ENCODE data around the gene MZT2B.
A peak's percentile ranks its signal among the peaks of the same experiment; 100 is the strongest.
"Not testable (repeated sequence)": the region's sequence is repeated elsewhere in the genome, so short reads cannot be mapped to it uniquely, and the experiment has no call there.

Gene MZT2B

DNA sequence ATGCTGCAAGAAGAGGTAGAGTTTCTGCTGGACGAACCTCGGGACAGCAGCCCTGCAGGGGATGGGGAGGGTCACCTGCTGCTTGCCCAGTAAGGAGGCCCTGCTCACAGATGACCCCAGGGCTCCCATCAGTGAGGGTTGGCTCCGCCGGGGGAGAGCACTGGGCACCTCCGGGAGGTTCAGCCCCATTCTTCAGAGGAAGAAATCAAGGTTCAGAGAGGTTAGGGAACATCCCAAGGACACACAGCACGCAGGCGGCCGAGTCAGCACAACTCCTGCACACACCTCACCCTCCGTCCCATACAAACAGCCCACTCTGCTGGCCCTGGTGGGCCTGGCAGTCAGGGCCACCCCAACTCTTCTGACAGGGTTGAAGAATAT, 25.4 kb upstream of the MZT2B start:
- TF ChIP-seq SPI1 (IDR thresholded peaks at IDR 0.05; ENCODE audit: borderline replicate concordance, low read depth) (no peak), POLR2AphosphoS5 (IDR thresholded peaks at IDR 0.05; ENCODE audit: low read depth) (no peak)
- TF ChIP-seq, protein P1, sequence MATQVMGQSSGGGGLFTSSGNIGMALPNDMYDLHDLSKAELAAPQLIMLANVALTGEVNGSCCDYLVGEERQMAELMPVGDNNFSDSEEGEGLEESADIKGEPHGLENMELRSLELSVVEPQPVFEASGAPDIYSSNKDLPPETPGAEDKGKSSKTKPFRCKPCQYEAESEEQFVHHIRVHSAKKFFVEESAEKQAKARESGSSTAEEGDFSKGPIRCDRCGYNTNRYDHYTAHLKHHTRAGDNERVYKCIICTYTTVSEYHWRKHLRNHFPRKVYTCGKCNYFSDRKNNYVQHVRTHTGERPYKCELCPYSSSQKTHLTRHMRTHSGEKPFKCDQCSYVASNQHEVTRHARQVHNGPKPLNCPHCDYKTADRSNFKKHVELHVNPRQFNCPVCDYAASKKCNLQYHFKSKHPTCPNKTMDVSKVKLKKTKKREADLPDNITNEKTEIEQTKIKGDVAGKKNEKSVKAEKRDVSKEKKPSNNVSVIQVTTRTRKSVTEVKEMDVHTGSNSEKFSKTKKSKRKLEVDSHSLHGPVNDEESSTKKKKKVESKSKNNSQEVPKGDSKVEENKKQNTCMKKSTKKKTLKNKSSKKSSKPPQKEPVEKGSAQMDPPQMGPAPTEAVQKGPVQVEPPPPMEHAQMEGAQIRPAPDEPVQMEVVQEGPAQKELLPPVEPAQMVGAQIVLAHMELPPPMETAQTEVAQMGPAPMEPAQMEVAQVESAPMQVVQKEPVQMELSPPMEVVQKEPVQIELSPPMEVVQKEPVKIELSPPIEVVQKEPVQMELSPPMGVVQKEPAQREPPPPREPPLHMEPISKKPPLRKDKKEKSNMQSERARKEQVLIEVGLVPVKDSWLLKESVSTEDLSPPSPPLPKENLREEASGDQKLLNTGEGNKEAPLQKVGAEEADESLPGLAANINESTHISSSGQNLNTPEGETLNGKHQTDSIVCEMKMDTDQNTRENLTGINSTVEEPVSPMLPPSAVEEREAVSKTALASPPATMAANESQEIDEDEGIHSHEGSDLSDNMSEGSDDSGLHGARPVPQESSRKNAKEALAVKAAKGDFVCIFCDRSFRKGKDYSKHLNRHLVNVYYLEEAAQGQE (IDR thresholded peaks at IDR 0.05; ENCODE audit: insufficient replicate concordance, low read depth): no peak
- Histone ChIP-seq H3K27ac (replicated peaks) (no peak overlapping the region), H3K27me3 (ENCODE audit: insufficient read depth, poor library complexity, severe bottlenecking) (no peaks in the 10 kb centered on the region), H3K4me3 (replicated peaks; ENCODE audit: insufficient read depth, low read length) (no peak overlapping the region)
- no peak for DNase-seq (ENCODE audit: low read depth in 1 of 2, low spot score in 1 of 2)

DNA sequence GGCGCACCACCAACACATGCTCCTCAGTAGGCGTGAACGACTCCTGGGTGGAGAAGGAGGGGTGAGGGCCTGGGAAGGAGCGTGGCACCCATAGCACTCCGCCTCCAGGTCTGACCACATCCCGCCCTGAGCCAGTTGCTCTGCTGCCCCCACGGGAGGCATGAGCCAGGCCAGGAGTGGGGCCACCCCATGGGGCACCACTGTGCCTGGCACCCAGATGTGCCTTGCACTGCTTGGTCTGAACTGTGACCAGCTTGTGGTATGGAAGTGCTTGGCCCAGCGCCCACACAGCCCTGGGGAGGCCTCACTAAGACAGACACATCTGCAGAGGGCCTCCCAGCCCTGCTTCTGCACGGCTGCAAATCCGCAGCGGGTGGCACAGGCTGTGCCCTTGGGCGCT, 24.7 kb upstream of the MZT2B start:
- DNase-seq (ENCODE audit: low read depth in 1 of 2, low spot score in 1 of 2): peak in 1 of 2 experiments; percentile 51
- not testable (repeated sequence) for H3K27me3 ChIP-seq (ENCODE audit: insufficient read depth, poor library complexity, severe bottlenecking); H3K4me3 ChIP-seq (replicated peaks; ENCODE audit: insufficient read depth, low read length)
- 0 out of 2 replicates have a peak, but pooled peaks have one; percentile 30 for TF ChIP-seq POLR2AphosphoS5 (IDR thresholded peaks at IDR 0.05; ENCODE audit: low read depth)
- H3K27ac ChIP-seq (replicated peaks): peak overlapping the region; percentile 49

DNA sequence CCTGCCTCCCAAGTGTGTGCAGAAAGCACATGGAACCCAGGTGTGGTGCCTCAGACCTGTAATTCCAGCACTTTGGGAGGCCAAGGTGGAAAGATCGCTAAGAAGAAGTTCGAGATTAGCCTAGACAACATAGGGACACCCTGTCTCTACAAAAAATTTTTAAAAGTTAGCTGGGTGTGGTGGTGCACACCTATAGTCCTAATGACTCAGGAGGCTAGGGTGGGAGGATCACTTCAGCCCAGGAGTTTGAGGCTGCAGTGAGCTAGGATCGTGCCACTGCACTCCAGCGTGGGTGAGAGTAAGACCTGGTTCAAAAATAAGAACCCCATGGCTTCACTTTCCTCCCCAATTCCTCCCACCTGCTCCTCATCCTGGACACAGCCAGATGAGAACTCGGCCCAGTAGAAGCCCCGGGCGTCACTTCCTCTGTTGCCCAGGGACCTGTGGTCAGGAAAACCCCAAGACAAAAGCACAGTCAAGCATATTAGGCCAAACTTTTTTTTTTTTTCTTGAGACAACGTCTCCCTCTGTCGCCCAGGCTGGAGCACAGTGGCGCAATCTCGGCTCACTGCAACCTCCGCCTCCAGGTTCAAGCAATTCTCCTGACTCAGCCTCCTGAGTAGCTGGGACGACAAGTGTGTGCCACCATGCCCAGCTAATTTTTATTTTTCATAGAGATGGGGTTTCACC, 24.1 kb upstream of the MZT2B start:
- not testable (repeated sequence) for H3K27me3 ChIP-seq (ENCODE audit: insufficient read depth, poor library complexity, severe bottlenecking); H3K4me3 ChIP-seq (replicated peaks; ENCODE audit: insufficient read depth, low read length)
- TF ChIP-seq POLR2AphosphoS5 (IDR thresholded peaks at IDR 0.05; ENCODE audit: low read depth) (peak; percentile 34; the same call in 1 of the 2 replicates), SPI1 (IDR thresholded peaks at IDR 0.05; ENCODE audit: borderline replicate concordance, low read depth) (peak; percentile 78)
- H3K27ac ChIP-seq (replicated peaks): peak overlapping the region; percentile 49
- peak in 1 of 2 experiments; percentile 68 for DNase-seq (ENCODE audit: low read depth in 1 of 2, low spot score in 1 of 2)

DNA sequence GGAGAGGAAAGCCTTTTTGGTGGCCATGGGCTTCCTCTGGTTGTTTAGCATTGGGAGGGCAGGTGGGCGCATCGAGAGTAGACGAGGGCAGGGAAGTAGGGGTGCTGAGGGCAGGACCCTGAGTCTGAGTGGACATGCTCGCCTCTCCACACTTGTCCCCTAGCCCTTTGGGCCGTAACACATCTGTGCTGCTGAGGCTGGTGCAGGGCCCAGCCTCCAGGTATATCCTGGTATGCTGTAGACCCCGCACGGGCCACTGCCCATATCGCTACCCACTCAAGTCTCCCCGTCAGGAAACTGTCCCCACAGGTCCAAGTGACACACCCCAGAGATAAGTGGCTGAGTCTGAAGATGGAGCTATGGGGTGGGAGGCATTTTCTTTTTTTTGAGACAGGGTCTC, 23.4 kb upstream of the MZT2B start:
- H3K27ac ChIP-seq (replicated peaks): no peak overlapping the region
- no peaks in the 10 kb centered on the region for H3K27me3 ChIP-seq (ENCODE audit: insufficient read depth, poor library complexity, severe bottlenecking)
- no peak for TF ChIP-seq POLR2AphosphoS5 (IDR thresholded peaks at IDR 0.05; ENCODE audit: low read depth)
- TF ChIP-seq SPI1 (IDR thresholded peaks at IDR 0.05; ENCODE audit: borderline replicate concordance, low read depth): no peak
- TF ChIP-seq GABPA (IDR thresholded peaks at IDR 0.05; ENCODE audit: low read depth): no peak
- TF ChIP-seq, protein P2, sequence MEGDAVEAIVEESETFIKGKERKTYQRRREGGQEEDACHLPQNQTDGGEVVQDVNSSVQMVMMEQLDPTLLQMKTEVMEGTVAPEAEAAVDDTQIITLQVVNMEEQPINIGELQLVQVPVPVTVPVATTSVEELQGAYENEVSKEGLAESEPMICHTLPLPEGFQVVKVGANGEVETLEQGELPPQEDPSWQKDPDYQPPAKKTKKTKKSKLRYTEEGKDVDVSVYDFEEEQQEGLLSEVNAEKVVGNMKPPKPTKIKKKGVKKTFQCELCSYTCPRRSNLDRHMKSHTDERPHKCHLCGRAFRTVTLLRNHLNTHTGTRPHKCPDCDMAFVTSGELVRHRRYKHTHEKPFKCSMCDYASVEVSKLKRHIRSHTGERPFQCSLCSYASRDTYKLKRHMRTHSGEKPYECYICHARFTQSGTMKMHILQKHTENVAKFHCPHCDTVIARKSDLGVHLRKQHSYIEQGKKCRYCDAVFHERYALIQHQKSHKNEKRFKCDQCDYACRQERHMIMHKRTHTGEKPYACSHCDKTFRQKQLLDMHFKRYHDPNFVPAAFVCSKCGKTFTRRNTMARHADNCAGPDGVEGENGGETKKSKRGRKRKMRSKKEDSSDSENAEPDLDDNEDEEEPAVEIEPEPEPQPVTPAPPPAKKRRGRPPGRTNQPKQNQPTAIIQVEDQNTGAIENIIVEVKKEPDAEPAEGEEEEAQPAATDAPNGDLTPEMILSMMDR (IDR thresholded peaks at IDR 0.05; ENCODE audit: insufficient read depth, low read length): no peak
- TF ChIP-seq, protein P1 (IDR thresholded peaks at IDR 0.05; ENCODE audit: insufficient replicate concordance, low read depth): no peak
- H3K4me3 ChIP-seq (replicated peaks; ENCODE audit: insufficient read depth, low read length): no peak overlapping the region
- no peak for DNase-seq (ENCODE audit: low read depth in 1 of 2, low spot score in 1 of 2)

DNA sequence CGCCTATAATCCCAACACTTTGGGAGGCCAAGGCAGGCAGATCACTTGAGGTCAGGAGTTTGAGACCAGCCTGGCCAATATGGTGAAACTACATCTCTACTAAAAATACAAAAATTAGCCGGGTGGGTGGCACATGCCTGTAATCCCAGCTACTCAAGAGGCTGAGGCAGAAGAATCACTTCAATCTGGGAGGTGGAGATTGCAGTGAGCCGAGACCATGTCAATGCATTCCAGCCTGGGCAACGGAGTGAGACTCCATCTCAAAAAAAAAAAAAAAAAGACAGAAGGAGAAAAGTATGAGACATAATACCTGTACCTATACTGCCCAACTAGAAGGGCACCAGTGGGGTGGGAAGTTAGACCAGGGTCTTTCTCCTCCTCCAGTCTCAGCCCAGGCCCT, 22.7 kb upstream of the MZT2B start:
- H3K4me3 ChIP-seq (replicated peaks; ENCODE audit: insufficient read depth, low read length); H3K27ac ChIP-seq (replicated peaks); DNase-seq (ENCODE audit: low read depth in 1 of 2, low spot score in 1 of 2); H3K27me3 ChIP-seq (ENCODE audit: insufficient read depth, poor library complexity, severe bottlenecking): not testable (repeated sequence)

DNA sequence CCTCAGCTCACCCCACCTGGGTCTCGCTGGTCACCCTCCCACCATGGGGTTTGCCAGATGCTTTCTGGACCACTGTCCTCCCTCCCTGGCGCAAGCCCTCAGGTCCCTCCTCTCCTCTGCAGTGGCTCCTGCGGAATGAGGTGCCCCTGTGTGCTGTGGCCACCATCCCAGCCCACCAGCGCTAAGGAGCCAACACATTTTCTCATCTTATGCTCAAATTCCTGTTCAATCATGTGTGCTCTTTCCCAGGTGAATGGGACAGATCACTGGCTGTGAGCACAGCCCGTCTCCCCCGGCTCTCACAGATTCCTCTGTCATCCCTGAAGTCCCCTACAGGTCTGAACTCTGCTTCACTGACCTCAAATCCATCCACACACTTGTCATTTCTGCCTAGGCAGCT, 21.9 kb upstream of the MZT2B start:
- no peak for DNase-seq (ENCODE audit: low read depth in 1 of 2, low spot score in 1 of 2)
- no peaks in the 10 kb centered on the region for H3K27me3 ChIP-seq (ENCODE audit: insufficient read depth, poor library complexity, severe bottlenecking)
- no peak overlapping the region for H3K4me3 ChIP-seq (replicated peaks; ENCODE audit: insufficient read depth, low read length)
- TF ChIP-seq, protein P2 (IDR thresholded peaks at IDR 0.05; ENCODE audit: insufficient read depth, low read length): no peak
- TF ChIP-seq POLR2AphosphoS5 (IDR thresholded peaks at IDR 0.05; ENCODE audit: low read depth): no peak
- no peak for TF ChIP-seq SPI1 (IDR thresholded peaks at IDR 0.05; ENCODE audit: borderline replicate concordance, low read depth)
- TF ChIP-seq, protein P1 (IDR thresholded peaks at IDR 0.05; ENCODE audit: insufficient replicate concordance, low read depth): no peak
- no peak for TF ChIP-seq GABPA (IDR thresholded peaks at IDR 0.05; ENCODE audit: low read depth)
- no peak overlapping the region for H3K27ac ChIP-seq (replicated peaks)
